Endothelial cell of umbilical vein (primary cell): ENCODE measurements around the gene CYP19A1. TPM values are rescaled to one million over a fixed set of nuclear protein-coding genes. Genes with fewer than 3 reads are reported as not detected.

Experiments used
- BruUV-seq: library from RNA; stranded (reverse); fragments of 400-500 nt; replicated peaks from 2 replicates; lab custom pipeline; 2021; lab: Mats Ljungman, UMichigan
- CTCF ChIA-PET: fragments of 300-600, 350-600 bp; sonication (Branson Sonifier 250); formaldehyde crosslinking; loops from one replicate; lab custom pipeline; 2021; ENCODE audit warnings: antibody characterized with exemption, inconsistent platforms; lab: Charles Lee
- POLR2A ChIA-PET: fragments of 300-600, 350-600 bp; sonication (Branson Sonifier 250); formaldehyde crosslinking; loops from one replicate; lab custom pipeline; 2021; ENCODE audit warnings: antibody characterized with exemption, inconsistent platforms; lab: Charles Lee
- DNase-seq: peaks from one replicate; pipeline ENCODE4 v3.0.0-alpha.2; 2011; ENCODE audit warnings: low read depth, low spot score
- FAIRE-seq: peaks from 2 replicates; lab custom pipeline; 2011; peaks lifted over from hg19 to GRCh38; lab: Jason Lieb, UNC
- H2AFZ ChIP-seq: 2 replicates; pipeline ENCODE4 v1.6.0; 2012; ENCODE audit warnings: low read depth, low read length, control low read depth, inconsistent platforms
- H3K27ac ChIP-seq: 2 replicates; pipeline ENCODE4 v1.5.1; 2011; ENCODE audit warnings: low read depth, mild to moderate bottlenecking, control low read depth, low read length, moderate library complexity; ENCODE audit not compliant: insufficient read depth
- H3K27me3 ChIP-seq, 2 experiments: 2 replicates each; pipeline versions ENCODE4 v1.6.0 to v1.6.1; 2011; ENCODE audit warnings: low read length in 2 of 2, mixed read lengths in 1 of 2; ENCODE audit not compliant: control insufficient read depth in 2 of 2, insufficient read depth in 2 of 2
- H3K36me3 ChIP-seq, 2 experiments: 2 replicates in 1 of 2; 3 replicates in 1 of 2; pipeline ENCODE4 v1.5.1; 2011; ENCODE audit warnings: low read length in 2 of 2, mild to moderate bottlenecking in 1 of 2, moderate library complexity in 1 of 2; ENCODE audit not compliant: control insufficient read depth in 2 of 2, insufficient read depth in 2 of 2; ENCODE audit errors: extremely low read depth in 1 of 2
- H3K4me1 ChIP-seq: 3 replicates; pipeline ENCODE4 v1.5.1; 2011; ENCODE audit warnings: mild to moderate bottlenecking, low read length; ENCODE audit not compliant: control insufficient read depth, insufficient read depth; ENCODE audit errors: extremely low read depth
- H3K4me2 ChIP-seq: 2 replicates; pipeline ENCODE4 v1.6.1; 2011; ENCODE audit warnings: low read length, control low read depth, mixed read lengths; ENCODE audit not compliant: insufficient read depth
- H3K4me3 ChIP-seq, 3 experiments: fragments of 200-600 bp in 1 of 3; sonication (generic), shearing (Covaris generic) in 1 of 3; replicated peaks in 1 of 3; 2 replicates each; pipeline ENCODE4 v1.5.1; 2011 to 2016; ENCODE audit warnings: control low read depth in 3 of 3, low read length in 3 of 3, mild to moderate bottlenecking in 2 of 3, inconsistent platforms in 1 of 3, low read depth in 1 of 3, moderate library complexity in 1 of 3; ENCODE audit not compliant: insufficient read depth in 1 of 3
- H3K79me2 ChIP-seq: 2 replicates; pipeline ENCODE4 v1.6.0; 2012; ENCODE audit warnings: low read length, inconsistent platforms; ENCODE audit not compliant: control insufficient read depth, insufficient read depth
- H3K9ac ChIP-seq: replicated peaks from 2 replicates; pipeline ENCODE3; 2011; ENCODE audit warnings: low read length, control low read depth; ENCODE audit not compliant: insufficient read depth; ENCODE audit errors: extremely low read depth
- H3K9me1 ChIP-seq: replicated peaks from 3 replicates; pipeline ENCODE4 v1.6.0; 2011; ENCODE audit warnings: mild to moderate bottlenecking, low read length; ENCODE audit not compliant: control insufficient read depth, insufficient read depth; ENCODE audit errors: extremely low read depth
- H3K9me3 ChIP-seq: replicated peaks from 2 replicates; pipeline ENCODE4 v1.5.1; 2012; ENCODE audit warnings: low read length, inconsistent platforms; ENCODE audit not compliant: control insufficient read depth, insufficient read depth
- H4K20me1 ChIP-seq: replicated peaks from 2 replicates; pipeline ENCODE3; 2011; ENCODE audit warnings: mild to moderate bottlenecking, low read length; ENCODE audit not compliant: control insufficient read depth, insufficient read depth; ENCODE audit errors: extremely low read depth
- FOS ChIP-seq: IDR thresholded peaks from 2 replicates; pipeline ENCODE4 v1.6.1; 2011; ENCODE audit warnings: mild to moderate bottlenecking, low read length, moderate library complexity, borderline replicate concordance; ENCODE audit not compliant: insufficient read depth
- GATA2 ChIP-seq: IDR thresholded peaks from 2 replicates; pipeline ENCODE4 v1.7.0; 2011; ENCODE audit warnings: low read depth, mild to moderate bottlenecking, moderate library complexity, mixed read lengths, low read length; ENCODE audit not compliant: insufficient read length, insufficient read depth
- JUN ChIP-seq: IDR thresholded peaks from 2 replicates; pipeline ENCODE4 v1.6.1; 2011; ENCODE audit warnings: borderline replicate concordance, low read depth; ENCODE audit not compliant: insufficient read length, insufficient read depth
- MYC ChIP-seq: IDR thresholded peaks from one replicate; pipeline ENCODE4 v1.6.1; 2011; ENCODE audit warnings: mild to moderate bottlenecking, low read depth, low read length
- POLR2A ChIP-seq: IDR thresholded peaks from 2 replicates; pipeline ENCODE4 v1.6.1; 2012; ENCODE audit warnings: low read depth, mild to moderate bottlenecking, control low read depth, low read length
- POLR2AphosphoS5 ChIP-seq: IDR thresholded peaks from 2 replicates; pipeline ENCODE4 v1.6.1; 2012; ENCODE audit warnings: low read depth, mild to moderate bottlenecking, control low read depth, low read length, moderate library complexity; ENCODE audit not compliant: insufficient read depth
- dilution Hi-C: fragments of 300-500 bp; cut with MboI; formaldehyde crosslinking; loops from one replicate; pipeline ENCODE4 v1.15.0; 2019; ENCODE audit warnings: low sequenced_read_pairs; ENCODE audit not compliant: extremely low pct_ligation_motif_present
- intact Hi-C: fragments of 100-400 bp; cut with micrococcal nuclease; formaldehyde crosslinking; loops from one replicate; pipeline ENCODE4 v1.10.0; 2022
- polyA plus RNA-seq, 4 experiments: library from polyadenylated mRNA; depleted of rRNA in 3 of 4; stranded (reverse) in 3 of 4; unstranded in 1 of 4; fragments of >200 nt; gene quantifications; 2 replicates each; pipeline versions ENCODE4 v1.2.1 to v1.2.3, GENCODE V29; 2011 to 2012; ENCODE audit warnings: missing spikeins in 1 of 4
- total RNA-seq: library from RNA; stranded (reverse); gene quantifications from 2 replicates; pipeline ENCODE4 v1.2.3, GENCODE V29; 2021
- TF ChIP-seq, protein P1 (sequence below), 2 donors: IDR thresholded peaks; 1 replicate in 1 of 2; 2 replicates in 1 of 2; pipeline ENCODE4 v1.5.1; 2011; ENCODE audit warnings: low read length in 2 of 2, mild to moderate bottlenecking in 2 of 2, moderate library complexity in 2 of 2, control low read depth in 1 of 2, inconsistent platforms in 1 of 2, low read depth in 1 of 2; ENCODE audit not compliant: insufficient read depth in 1 of 2; ENCODE audit errors: extremely low read depth in 1 of 2
- TF ChIP-seq, protein P2 (sequence below): IDR thresholded peaks from 2 replicates; pipeline ENCODE4 v1.6.1; 2011; ENCODE audit not compliant: insufficient read depth, insufficient read length

CYP19A1 gene
- total and polyA plus RNA-seq, 2 donors (not counting 3 experiments of a cell fraction or from before 2014, with no cell fraction given) = not detected

DNA sequence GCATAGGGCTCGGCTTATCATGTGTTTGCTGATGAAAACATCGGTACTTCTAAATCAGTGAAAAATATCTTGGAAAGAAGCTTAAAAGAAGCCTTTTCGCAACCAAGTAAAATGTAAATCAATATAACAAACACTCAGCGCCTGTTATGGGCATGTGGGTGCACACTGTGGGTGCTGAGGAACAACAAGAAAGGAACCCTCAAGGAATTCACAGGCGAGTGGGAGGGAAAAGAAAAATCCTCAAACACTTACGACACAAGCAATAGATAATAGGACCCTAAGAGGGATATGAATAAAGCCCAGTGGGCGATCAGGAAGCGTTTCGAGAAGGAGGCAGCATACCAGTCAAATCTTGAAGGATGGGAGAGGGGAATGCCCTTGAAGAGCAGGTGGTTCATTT lies 25.0 kb upstream of the CYP19A1 start:
- Histone ChIP-seq H3K9me1 (no peaks in the 10 kb centered on the region), H3K27me3 (peaks cover 57 to 68% of the 10 kb centered on the region in 2 experiments), H2AFZ (no peak overlapping the region), H3K4me3 (no peak overlapping the region), H3K36me3 (no peaks in the 10 kb centered on the region), H3K9me3 (no peaks in the 10 kb centered on the region), H3K27ac (no peak overlapping the region), H3K4me1 (no peaks in the 10 kb centered on the region), H3K9ac (no peak overlapping the region), H4K20me1 (no peaks in the 10 kb centered on the region), H3K79me2 (no peaks in the 10 kb centered on the region), H3K4me2 (no peak overlapping the region)
- POLR2A ChIA-PET = no interaction called here
- FAIRE-seq (no peak), DNase-seq (no peak)
- no TSS peak for BruUV-seq
- dilution Hi-C loops = no loop called here
- CTCF ChIA-PET = interaction anchor here (1.8 to 2.9 kb wide), 4 partner anchors 9 to 200 kb away, joined by 5 to 9 read pairs (median 8); no protein-coding TSS in a partner anchor
- intact Hi-C loops = no loop called here
- TF ChIP-seq, protein P1, sequence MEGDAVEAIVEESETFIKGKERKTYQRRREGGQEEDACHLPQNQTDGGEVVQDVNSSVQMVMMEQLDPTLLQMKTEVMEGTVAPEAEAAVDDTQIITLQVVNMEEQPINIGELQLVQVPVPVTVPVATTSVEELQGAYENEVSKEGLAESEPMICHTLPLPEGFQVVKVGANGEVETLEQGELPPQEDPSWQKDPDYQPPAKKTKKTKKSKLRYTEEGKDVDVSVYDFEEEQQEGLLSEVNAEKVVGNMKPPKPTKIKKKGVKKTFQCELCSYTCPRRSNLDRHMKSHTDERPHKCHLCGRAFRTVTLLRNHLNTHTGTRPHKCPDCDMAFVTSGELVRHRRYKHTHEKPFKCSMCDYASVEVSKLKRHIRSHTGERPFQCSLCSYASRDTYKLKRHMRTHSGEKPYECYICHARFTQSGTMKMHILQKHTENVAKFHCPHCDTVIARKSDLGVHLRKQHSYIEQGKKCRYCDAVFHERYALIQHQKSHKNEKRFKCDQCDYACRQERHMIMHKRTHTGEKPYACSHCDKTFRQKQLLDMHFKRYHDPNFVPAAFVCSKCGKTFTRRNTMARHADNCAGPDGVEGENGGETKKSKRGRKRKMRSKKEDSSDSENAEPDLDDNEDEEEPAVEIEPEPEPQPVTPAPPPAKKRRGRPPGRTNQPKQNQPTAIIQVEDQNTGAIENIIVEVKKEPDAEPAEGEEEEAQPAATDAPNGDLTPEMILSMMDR (IDR thresholded peaks at IDR 0.05; ENCODE audit: extremely low read depth in 1 of 2, insufficient read depth in 1 of 2, low read depth in 1 of 2, low read length in 2 of 2) = no peak
- TF ChIP-seq FOS (no peak), POLR2AphosphoS5 (no peak), JUN (no peak)

DNA sequence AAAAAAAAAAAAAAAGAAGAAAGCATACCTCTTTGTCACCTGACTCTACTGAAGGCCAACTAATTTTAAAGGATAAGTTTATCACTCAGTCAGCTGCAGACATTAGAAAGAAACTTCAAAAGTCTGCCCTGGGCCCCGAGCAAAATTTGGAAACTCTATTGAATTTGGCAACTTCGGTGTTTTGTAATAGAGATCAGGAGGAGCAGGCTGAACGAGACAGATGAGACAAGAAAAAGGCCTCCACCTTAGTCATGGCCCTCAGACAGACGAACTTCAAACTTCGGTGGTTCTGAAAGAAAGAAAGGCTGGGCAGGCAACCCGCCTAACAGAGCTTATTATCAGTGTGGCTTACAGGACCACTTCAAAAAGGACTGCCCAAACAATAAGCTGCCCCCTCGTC lies 21.6 kb upstream of the CYP19A1 start:
- Histone ChIP-seq H3K4me3 (no peak overlapping the region), H3K27ac (no peak overlapping the region), H3K9me1 (no peaks in the 10 kb centered on the region), H4K20me1 (no peaks in the 10 kb centered on the region), H3K4me1 (no peaks in the 10 kb centered on the region), H3K9ac (no peak overlapping the region), H3K9me3 (no peaks in the 10 kb centered on the region), H3K4me2 (no peak overlapping the region), H3K36me3 (no peaks in the 10 kb centered on the region), H3K27me3 (peaks cover 47 to 49% of the 10 kb centered on the region in 2 experiments), H3K79me2 (no peaks in the 10 kb centered on the region), H2AFZ (no peak overlapping the region)
- no peak for FAIRE-seq
- POLR2A ChIA-PET = no interaction called here
- dilution Hi-C loops = no loop called here
- no peak for DNase-seq
- BruUV-seq = no TSS peak
- TF ChIP-seq POLR2AphosphoS5 = no peak
- TF ChIP-seq GATA2 = no peak
- no peak for TF ChIP-seq POLR2A
- TF ChIP-seq, protein P2, sequence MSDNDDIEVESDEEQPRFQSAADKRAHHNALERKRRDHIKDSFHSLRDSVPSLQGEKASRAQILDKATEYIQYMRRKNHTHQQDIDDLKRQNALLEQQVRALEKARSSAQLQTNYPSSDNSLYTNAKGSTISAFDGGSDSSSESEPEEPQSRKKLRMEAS = no peak
- TF ChIP-seq JUN = no peak
- no peak for TF ChIP-seq FOS
- TF ChIP-seq MYC = no peak
- intact Hi-C loops = no loop called here
- CTCF ChIA-PET = no interaction called here
